Retinal pigment epithelial cell (primary cell): ENCODE results near the gene GCN1.

Experiments
- DNase-seq: peaks from one replicate; pipeline ENCODE4 v3.0.0-alpha.2; 2010; ENCODE audit warnings: low read depth
- H3K4me3 ChIP-seq: 2 replicates; pipeline ENCODE4 v1.5.1; 2011; ENCODE audit warnings: mild to moderate bottlenecking, low read length, control low read depth, moderate library complexity
- TF ChIP-seq, protein P1 (sequence below): conservative IDR thresholded peaks from 2 replicates; pipeline ENCODE4 v1.5.1; 2011; ENCODE audit warnings: low read depth, low read length, control low read depth, inconsistent platforms

Gene GCN1

GRCh38 chr12:120170631-120171030, 23.9 kb downstream of the GCN1 start:
- H3K4me3 ChIP-seq, result no peak overlapping the region
- TF ChIP-seq, protein P1, sequence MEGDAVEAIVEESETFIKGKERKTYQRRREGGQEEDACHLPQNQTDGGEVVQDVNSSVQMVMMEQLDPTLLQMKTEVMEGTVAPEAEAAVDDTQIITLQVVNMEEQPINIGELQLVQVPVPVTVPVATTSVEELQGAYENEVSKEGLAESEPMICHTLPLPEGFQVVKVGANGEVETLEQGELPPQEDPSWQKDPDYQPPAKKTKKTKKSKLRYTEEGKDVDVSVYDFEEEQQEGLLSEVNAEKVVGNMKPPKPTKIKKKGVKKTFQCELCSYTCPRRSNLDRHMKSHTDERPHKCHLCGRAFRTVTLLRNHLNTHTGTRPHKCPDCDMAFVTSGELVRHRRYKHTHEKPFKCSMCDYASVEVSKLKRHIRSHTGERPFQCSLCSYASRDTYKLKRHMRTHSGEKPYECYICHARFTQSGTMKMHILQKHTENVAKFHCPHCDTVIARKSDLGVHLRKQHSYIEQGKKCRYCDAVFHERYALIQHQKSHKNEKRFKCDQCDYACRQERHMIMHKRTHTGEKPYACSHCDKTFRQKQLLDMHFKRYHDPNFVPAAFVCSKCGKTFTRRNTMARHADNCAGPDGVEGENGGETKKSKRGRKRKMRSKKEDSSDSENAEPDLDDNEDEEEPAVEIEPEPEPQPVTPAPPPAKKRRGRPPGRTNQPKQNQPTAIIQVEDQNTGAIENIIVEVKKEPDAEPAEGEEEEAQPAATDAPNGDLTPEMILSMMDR, result no peak
- no peak for DNase-seq

DNA sequence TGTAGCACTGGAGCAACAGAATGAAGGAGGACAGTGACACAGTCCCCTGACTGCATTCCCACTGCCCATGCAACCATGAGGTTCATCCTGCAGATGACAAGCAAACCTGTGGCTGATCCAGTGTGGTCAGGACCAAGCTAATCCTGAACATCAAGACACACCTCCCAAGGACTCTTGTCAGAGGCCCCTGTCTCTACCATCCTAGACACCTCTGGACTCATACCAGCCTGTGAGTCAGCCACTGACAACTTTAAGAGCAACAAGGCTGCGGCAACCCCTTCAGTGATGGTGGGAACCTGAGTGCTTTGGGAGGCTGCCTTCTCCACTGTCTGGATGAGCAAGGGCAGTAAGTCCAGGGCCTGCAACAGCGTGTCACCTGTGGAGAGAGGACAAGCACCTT, 24.6 kb downstream of the GCN1 start:
- no peak overlapping the region for H3K4me3 ChIP-seq
- TF ChIP-seq, protein P1, result no peak
- no peak for DNase-seq

GRCh38 chr12:120168337-120168736, 26.2 kb downstream of the GCN1 start:
- H3K4me3 ChIP-seq, result no peak overlapping the region
- TF ChIP-seq, protein P1, result no peak
- no peak for DNase-seq

GRCh38 chr12:120167529-120168095, 26.9 kb downstream of the GCN1 start:
- H3K4me3 ChIP-seq, result no peak overlapping the region
- TF ChIP-seq, protein P1, result no peak
- no peak for DNase-seq

DNA sequence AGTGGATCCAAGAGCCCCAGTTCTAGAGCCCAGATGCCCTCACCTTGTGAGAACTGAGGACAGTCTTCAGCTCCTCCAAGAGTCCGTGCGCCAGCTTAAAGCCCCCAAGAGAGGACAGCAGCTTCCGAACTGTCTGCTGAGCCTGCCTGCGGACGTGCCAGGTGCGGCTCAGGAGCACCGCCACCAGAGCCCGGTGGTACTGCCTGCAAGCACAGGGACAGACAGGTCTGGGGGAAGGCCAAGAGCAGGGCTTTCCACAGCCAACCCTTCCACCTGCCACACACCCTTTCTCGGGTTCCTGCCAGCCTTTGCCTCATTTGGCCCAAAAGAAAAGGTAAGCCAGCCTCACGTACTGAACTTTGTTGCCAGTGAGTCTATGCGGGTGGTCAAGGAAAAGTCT, 30.2 kb downstream of the GCN1 start:
- no peak for DNase-seq
- no peak overlapping the region for H3K4me3 ChIP-seq
- TF ChIP-seq, protein P1, result no peak

DNA sequence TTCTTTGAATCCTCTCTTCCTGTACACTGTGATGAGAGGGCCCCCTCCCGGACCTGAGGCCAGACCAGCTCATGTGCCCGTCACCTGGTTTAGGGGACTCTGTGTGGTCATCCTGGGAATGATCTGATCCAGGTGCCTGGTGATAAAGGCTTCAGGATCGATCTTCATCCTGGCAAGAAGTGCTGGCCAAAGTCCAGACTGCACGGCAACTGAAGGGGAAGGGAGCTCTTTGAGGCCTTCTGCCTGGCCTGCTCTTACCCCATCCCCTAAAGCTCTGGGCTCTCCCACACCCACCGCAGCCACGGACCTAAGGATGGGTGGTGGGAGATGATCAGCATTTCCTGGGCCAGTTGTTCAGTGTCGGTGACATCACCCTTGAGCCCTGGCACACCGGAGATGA, 31.8 kb downstream of the GCN1 start:
- no peak for DNase-seq
- TF ChIP-seq, protein P1, result no peak

DNA sequence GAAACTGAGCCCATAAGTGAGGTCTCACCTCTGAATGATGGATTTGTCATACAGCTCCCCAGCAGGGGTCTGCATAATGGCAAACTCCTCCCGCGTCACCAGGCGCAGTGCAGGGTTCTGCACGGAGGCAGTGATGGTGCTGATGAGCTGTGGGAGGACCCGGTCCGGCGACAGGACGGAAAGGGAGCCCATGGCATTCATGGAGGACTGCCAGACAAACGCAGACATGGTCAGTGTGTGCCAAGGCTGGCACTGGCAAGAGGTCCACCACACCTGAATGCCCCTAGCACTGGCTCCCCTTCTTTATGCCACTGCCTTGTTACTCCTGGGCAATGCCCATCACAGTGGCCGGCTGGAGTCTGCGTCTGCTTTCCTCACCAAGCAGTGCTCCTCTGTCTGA, 32.7 kb downstream of the GCN1 start:
- TF ChIP-seq, protein P1, result no peak
- H3K4me3 ChIP-seq, result no peak overlapping the region
- DNase-seq, result no peak

More for the DNA sequence above, 31.8 kb downstream of the GCN1 start:
- no peak overlapping the region for H3K4me3 ChIP-seq
